Thoracic aorta (tissue), 2 donors: ENCODE data around the gene ADRM1. TPM values are rescaled to one million over a fixed set of nuclear protein-coding genes. Genes with fewer than 3 reads are reported as not detected.

Experiments used
- ATAC-seq: fragments of 150-250 bp; one replicate; pipeline ENCODE4 v1.8.0; 2017; ENCODE audit warnings: low read depth; ENCODE audit not compliant: insufficient number of reproducible peaks, low FRiP score
- DNase-seq: peaks from one replicate; pipeline ENCODE4 v3.0.0-alpha.2; 2020; ENCODE audit warnings: low spot score
- H3K27ac ChIP-seq, 2 donors: fragments of 200-600 bp; sonication (generic); 1 replicate in 1 of 2; 2 replicates in 1 of 2; pipeline ENCODE4 v1.5.1; 2016; ENCODE audit warnings: mild to moderate bottlenecking in 2 of 2, moderate library complexity in 2 of 2
- H3K27me3 ChIP-seq: fragments of 200-600 bp; sonication (generic); replicated peaks from 2 replicates; pipeline ENCODE4 v1.6.0; 2016; ENCODE audit warnings: mild to moderate bottlenecking; ENCODE audit not compliant: insufficient read depth
- H3K36me3 ChIP-seq: fragments of 200-600 bp; sonication (generic); one replicate; pipeline ENCODE4 v1.5.1; 2016
- H3K4me1 ChIP-seq, 2 donors: fragments of 200-600 bp; sonication (generic); 1 replicate in 1 of 2; 2 replicates in 1 of 2; pipeline versions ENCODE4 v1.5.1 to v1.6.0; 2016; ENCODE audit warnings: low read depth in 2 of 2, mild to moderate bottlenecking in 1 of 2; ENCODE audit not compliant: control insufficient read depth in 1 of 2
- H3K4me3 ChIP-seq: fragments of 200-600 bp; sonication (generic); 2 replicates; pipeline ENCODE4 v1.5.1; 2016; ENCODE audit warnings: mild to moderate bottlenecking
- H3K9me3 ChIP-seq: fragments of 200-600 bp; sonication (generic); 2 replicates; pipeline ENCODE4 v1.5.1; 2016
- CTCF ChIP-seq: fragments of 200-600 bp; sonication (generic); IDR thresholded peaks from one replicate; pipeline ENCODE4 v1.5.1; 2019; ENCODE audit warnings: antibody characterized with exemption
- total RNA-seq, 2 donors: library from RNA; depleted of rRNA; stranded (reverse); fragments of >200 nt; gene quantifications; one replicate each; pipeline versions ENCODE4 v1.1.0 to v1.2.3, GENCODE V29; 2016

ADRM1 gene
- total RNA-seq, 2 donors from 2014 or later = 98.8 to 113 TPM

- Histone ChIP-seq H3K27ac (no peak overlapping the region), H3K36me3 (peaks cover 58% of the 10 kb centered on the region), H3K4me1 (peaks cover 13 to 29% of the 10 kb centered on the region in 2 donors), H3K4me3 (no peak overlapping the region), H3K9me3 (no peaks in the 10 kb centered on the region), H3K27me3 (no peaks in the 10 kb centered on the region)
- TF ChIP-seq CTCF = no peak
- DNase-seq (no peak), ATAC-seq (no peak)
Measured at GRCh38 chr20:62307226-62308101, 4.7 kb downstream of the ADRM1 start.

- peaks cover 64% of the 10 kb centered on the region for H3K36me3 ChIP-seq
Measured at GRCh38 chr20:62308102-62308822, 5.5 kb downstream of the ADRM1 start.

GRCh38 chr20:62309198-62309944, 6.6 kb downstream of the ADRM1 start:
- no peak overlapping the region for H3K27ac ChIP-seq

More at GRCh38 chr20:62308102-62308822, 5.5 kb downstream of the ADRM1 start:
- Histone ChIP-seq H3K4me1 (peaks cover 13 to 29% of the 10 kb centered on the region in 2 donors), H3K27ac (no peak overlapping the region), H3K27me3 (no peaks in the 10 kb centered on the region), H3K9me3 (no peaks in the 10 kb centered on the region), H3K4me3 (no peak overlapping the region)
- no peak for TF ChIP-seq CTCF
- DNase-seq (no peak), ATAC-seq (no peak)

GRCh38 chr20:62309947-62310756, 7.4 kb downstream of the ADRM1 start:
- no peaks in the 10 kb centered on the region for H3K9me3 ChIP-seq
- no peak for TF ChIP-seq CTCF
- H3K27ac ChIP-seq = no peak overlapping the region
- no peaks in the 10 kb centered on the region for H3K27me3 ChIP-seq
- DNase-seq = no peak
- ATAC-seq = no peak
- H3K36me3 ChIP-seq = peaks cover 74% of the 10 kb centered on the region
- no peak overlapping the region for H3K4me3 ChIP-seq
- peaks cover 0 to 12% of the 10 kb centered on the region in 2 donors for H3K4me1 ChIP-seq

More at GRCh38 chr20:62309198-62309944, 6.6 kb downstream of the ADRM1 start:
- Histone ChIP-seq H3K27me3 (no peaks in the 10 kb centered on the region), H3K9me3 (no peaks in the 10 kb centered on the region), H3K4me3 (no peak overlapping the region), H3K4me1 (peaks cover 5 to 20% of the 10 kb centered on the region in 2 donors), H3K36me3 (peaks cover 73% of the 10 kb centered on the region)
- DNase-seq (no peak), ATAC-seq (no peak)
- no peak for TF ChIP-seq CTCF
